Progenitor cell of endocrine pancreas (in vitro differentiated cells): ENCODE results near the gene TRIM8. TPM values are rescaled to one million over a fixed set of nuclear protein-coding genes. Genes with fewer than 3 reads are reported as not detected.

Experiments used
- DNase-seq: peaks from one replicate; pipeline ENCODE4 v3.0.0; 2021; ENCODE audit warnings: low spot score; ENCODE audit not compliant: unreplicated experiment
- H3K27ac Mint-ChIP-seq: 2 replicates; pipeline ENCODE4 v1.8.0; 2021; ENCODE audit warnings: mild to moderate bottlenecking, moderate library complexity, mixed read lengths
- H3K27me3 Mint-ChIP-seq: 2 replicates; pipeline ENCODE4 v1.8.0; 2021; ENCODE audit warnings: mixed read lengths
- H3K36me3 Mint-ChIP-seq: 2 replicates; pipeline ENCODE4 v1.8.0; 2022; ENCODE audit warnings: mixed read lengths; ENCODE audit not compliant: insufficient read depth
- H3K4me1 Mint-ChIP-seq: 2 replicates; pipeline ENCODE4 v1.8.0; 2021; ENCODE audit warnings: low read depth, mixed read lengths
- H3K4me3 Mint-ChIP-seq: 2 replicates; pipeline ENCODE4 v1.8.0; 2021; ENCODE audit warnings: low read depth, mild to moderate bottlenecking, moderate library complexity, mixed read lengths
- H3K9me3 Mint-ChIP-seq: 2 replicates; pipeline ENCODE4 v1.8.0; 2021; ENCODE audit warnings: low read depth, mixed read lengths
- total RNA-seq: library from RNA; stranded (reverse); gene quantifications from 2 replicates; pipeline ENCODE4 v1.2.1, GENCODE V29; 2021
- TF ChIP-seq, protein P1 (sequence below): fragments of 200-600 bp; sonication (generic); IDR thresholded peaks from one replicate; pipeline ENCODE4 v1.5.0; 2021; ENCODE audit warnings: antibody characterized with exemption, mild to moderate bottlenecking; ENCODE audit not compliant: unreplicated experiment

The TRIM8 gene
- total RNA-seq, 1 donor from 2014 or later = 66.1 TPM

DNA sequence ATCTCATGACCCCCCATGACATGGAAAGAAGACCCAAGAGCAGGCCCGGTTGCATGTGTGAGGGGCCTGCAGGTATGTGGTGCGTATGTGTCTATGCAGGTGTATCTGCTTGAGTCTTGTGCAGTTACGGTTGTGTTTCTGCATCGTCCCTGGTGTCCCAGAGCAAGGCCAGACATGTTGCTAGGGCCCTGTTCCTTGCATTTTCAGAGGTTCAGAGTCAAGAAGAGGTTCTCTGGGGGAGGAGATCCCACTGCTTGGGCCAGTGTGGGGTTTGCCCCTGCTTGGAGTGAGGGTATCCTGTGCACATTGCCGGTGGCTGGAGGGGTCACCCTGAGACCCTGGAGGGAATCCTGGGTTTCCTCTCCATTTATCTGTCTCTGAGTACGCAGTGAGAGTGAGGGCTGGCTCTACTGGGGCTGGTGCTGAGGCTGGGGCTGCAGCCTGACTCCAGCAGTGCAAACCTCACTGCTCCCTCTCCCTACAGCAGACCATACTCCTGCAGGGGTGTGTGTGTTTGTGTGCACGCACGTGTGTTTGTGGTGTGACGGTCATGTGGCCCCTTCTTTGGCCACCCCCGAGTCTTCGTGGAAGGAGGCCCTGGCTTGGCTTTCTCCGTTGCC, 4.1 kb downstream of the TRIM8 start:
- Mint-ChIP-seq H3K4me3 (no peak overlapping the region), H3K4me1 (peaks cover 27% of the 10 kb centered on the region), H3K36me3 (peaks cover 2% of the 10 kb centered on the region), H3K27ac (peak overlapping the region; percentile 59), H3K27me3 (no peaks in the 10 kb centered on the region), H3K9me3 (no peaks in the 10 kb centered on the region)
- TF ChIP-seq, protein P1, sequence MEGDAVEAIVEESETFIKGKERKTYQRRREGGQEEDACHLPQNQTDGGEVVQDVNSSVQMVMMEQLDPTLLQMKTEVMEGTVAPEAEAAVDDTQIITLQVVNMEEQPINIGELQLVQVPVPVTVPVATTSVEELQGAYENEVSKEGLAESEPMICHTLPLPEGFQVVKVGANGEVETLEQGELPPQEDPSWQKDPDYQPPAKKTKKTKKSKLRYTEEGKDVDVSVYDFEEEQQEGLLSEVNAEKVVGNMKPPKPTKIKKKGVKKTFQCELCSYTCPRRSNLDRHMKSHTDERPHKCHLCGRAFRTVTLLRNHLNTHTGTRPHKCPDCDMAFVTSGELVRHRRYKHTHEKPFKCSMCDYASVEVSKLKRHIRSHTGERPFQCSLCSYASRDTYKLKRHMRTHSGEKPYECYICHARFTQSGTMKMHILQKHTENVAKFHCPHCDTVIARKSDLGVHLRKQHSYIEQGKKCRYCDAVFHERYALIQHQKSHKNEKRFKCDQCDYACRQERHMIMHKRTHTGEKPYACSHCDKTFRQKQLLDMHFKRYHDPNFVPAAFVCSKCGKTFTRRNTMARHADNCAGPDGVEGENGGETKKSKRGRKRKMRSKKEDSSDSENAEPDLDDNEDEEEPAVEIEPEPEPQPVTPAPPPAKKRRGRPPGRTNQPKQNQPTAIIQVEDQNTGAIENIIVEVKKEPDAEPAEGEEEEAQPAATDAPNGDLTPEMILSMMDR = no peak
- no peak for DNase-seq

DNA sequence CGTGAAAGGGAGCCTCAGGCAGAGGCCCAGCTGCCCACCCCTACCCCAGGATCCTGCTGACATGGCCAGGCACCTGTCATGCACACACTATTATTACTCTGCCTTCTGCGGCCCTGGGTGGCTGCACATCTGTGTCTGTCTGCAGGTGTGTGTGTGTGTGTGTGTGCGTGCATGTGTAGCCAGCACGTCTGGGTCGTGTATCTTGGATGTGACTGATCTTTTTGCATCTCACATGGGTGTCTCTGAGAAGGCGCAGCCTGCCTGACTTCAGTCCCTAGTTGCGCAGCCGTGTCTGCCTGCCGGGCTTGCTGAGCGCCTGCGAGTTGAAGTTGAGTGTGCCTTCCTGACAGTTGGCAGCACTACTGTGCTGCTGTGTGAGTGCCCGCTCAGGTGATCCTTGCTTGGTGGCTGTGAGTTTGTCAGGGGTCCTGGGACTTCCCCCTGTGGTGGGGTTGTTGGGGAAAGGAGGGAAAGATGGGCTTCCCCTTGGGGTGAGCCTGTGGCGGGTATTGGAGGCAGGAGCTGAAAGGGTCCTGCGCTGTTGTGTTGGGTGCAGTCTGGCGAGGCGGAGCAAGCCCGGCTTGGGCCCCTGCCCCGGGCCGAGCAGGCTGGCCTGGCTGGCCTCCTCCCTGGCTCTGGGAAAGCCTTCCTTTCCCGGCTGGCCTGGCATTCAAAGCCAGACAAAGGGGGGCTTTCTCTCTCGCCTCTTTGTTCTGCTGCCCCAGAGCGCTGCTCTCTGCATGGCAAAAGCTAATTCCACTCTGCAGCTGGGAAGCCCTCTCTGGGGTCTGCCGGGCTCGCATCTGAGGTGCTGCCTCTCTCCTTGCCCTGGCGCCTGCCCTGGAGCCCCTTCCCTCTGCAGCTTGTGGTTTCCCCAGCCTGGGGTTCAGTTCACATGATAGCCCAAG, 4.9 kb downstream of the TRIM8 start:
- H3K36me3 Mint-ChIP-seq = peaks cover 4% of the 10 kb centered on the region
- TF ChIP-seq, protein P1 = no peak
- H3K4me3 Mint-ChIP-seq = no peak overlapping the region
- H3K27me3 Mint-ChIP-seq = no peaks in the 10 kb centered on the region
- H3K27ac Mint-ChIP-seq = peak overlapping the region; percentile 59
- peaks cover 27% of the 10 kb centered on the region for H3K4me1 Mint-ChIP-seq
- DNase-seq = no peak
- no peaks in the 10 kb centered on the region for H3K9me3 Mint-ChIP-seq

DNA sequence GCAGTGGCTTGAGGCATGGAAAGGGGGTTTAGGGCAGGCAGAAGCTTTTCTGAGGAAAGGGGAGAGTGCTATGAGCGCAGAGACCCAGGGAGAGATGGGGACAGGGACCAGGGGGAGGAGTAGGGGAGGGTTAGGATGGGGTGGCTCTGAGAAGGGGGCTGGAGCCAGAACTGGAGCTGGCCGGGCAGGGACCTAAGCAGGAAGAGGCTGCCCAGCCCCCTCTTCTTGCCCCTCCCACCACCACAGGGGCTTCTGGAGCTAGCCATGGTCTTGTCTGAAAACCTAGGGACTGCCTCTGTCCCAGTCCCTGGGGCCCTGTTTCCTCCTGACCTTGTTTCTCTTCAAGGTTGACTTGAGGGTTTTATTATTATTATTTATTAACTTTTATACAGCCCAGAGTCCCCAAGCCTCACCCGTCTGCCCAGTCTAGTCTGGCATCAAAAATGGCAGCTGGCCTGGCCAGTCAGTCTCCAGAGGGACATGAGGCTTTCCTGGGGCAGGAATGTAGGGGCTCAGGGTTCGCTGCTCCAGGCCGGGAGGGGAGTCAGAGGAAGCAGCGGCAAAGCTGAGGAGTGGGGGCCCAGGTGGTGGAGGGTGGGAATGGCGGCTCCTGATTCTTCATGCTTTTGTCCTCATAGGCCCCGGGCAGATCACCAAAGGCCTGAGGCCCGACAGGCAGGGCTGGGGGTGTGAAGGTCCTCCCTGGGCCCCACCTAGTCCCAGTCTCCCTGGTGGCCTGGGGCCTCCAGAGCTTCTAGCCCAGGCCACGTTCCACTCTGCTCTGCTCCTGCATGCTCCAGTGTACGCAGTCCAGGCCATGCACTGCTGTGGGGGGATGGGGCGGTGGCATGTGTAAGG, 5.7 kb downstream of the TRIM8 start:
- Mint-ChIP-seq H3K4me1 (peaks cover 25% of the 10 kb centered on the region), H3K36me3 (peaks cover 4% of the 10 kb centered on the region), H3K9me3 (no peaks in the 10 kb centered on the region), H3K27ac (peak overlapping the region; percentile 74), H3K27me3 (no peaks in the 10 kb centered on the region), H3K4me3 (no peak overlapping the region)
- no peak for DNase-seq
- TF ChIP-seq, protein P1 = no peak

DNA sequence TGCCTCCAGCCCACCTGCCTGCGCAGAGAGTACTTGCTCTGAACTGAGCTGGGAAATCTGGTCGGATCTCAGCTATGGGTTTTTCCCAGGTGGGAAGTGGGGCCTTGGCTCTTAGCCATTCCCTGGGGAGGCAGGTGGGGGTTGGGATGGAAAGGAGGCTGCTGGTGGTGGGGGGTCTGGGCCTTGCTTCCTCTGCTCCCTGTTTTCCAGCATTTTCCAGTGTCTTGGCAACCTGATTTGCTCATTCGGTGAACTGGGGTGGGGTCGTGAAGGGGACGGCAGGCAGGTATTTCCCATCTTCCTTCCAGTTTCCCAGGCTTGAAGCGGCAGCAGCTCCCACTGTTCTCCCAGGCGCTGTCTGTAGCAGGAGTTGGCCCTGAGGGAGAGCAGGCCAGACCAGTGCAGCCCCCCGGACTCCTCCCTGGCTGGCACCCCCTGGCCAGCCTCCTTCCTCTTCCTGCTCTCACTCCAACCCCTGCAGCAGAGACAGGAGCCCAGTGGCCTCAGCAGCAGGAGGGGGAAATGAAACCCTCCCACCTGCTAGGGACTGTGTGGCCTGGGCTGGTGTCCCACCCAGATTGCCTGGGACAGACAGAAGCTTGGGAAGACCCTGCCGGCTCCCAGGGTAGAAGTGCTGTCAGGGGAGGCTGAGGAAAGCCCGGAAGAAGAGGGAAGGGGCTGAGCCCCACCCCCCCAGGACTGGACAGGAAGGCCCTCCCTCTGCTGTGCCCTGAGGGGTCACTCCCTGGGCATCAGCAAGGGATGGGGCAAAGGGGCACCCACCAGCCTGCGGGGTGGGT, 6.6 kb downstream of the TRIM8 start:
- no peaks in the 10 kb centered on the region for H3K27me3 Mint-ChIP-seq
- peak overlapping the region; percentile 74 for H3K27ac Mint-ChIP-seq
- H3K4me1 Mint-ChIP-seq = peaks cover 23% of the 10 kb centered on the region
- TF ChIP-seq, protein P1 = no peak
- H3K36me3 Mint-ChIP-seq = peaks cover 7% of the 10 kb centered on the region
- H3K9me3 Mint-ChIP-seq = no peaks in the 10 kb centered on the region
- DNase-seq = no peak
- no peak overlapping the region for H3K4me3 Mint-ChIP-seq
